ENCODE results near the gene ZDHHC8.

- TF ChIP-seq EZH2 (IDR thresholded peaks at IDR 0.05; ENCODE audit: insufficient read depth, poor library complexity, severe bottlenecking), result no peak
- TF ChIP-seq EZH2phosphoT487 (IDR thresholded peaks at IDR 0.05; ENCODE audit: insufficient read depth, low read depth), result no peak
Measured at GRCh38 chr22:20139391-20140106, 7.9 kb downstream of the ZDHHC8 start.
